Measurements from ENCODE around the gene DDB1. TPM values are rescaled to one million over a fixed set of nuclear protein-coding genes. Genes with fewer than 3 reads are reported as not detected.

The DDB1 gene
- polyA plus RNA-seq, 1 of the 3 experiments (the other 2 are of a cell fraction): 170 TPM

- TF ChIP-seq CTCF (IDR thresholded peaks at IDR 0.05) (no peak), FOXJ3 (CRISPR knock-in tag; IDR thresholded peaks at IDR 0.05) (no peak), MAX (IDR thresholded peaks at IDR 0.05; ENCODE audit: low read depth) (no peak), GATA2 (CRISPR knock-in tag; IDR thresholded peaks at IDR 0.05) (no peak), CHD2 (IDR thresholded peaks at IDR 0.05; ENCODE audit: low read length, partially characterized antibody) (no peak), RFX5 (IDR thresholded peaks at IDR 0.05; ENCODE audit: low read length) (no peak), YY1 (IDR thresholded peaks at IDR 0.05; ENCODE audit: low read depth) (no peak), RCOR1 (IDR thresholded peaks at IDR 0.05; ENCODE audit: low read length) (no peak), FOXM1 (IDR thresholded peaks at IDR 0.05; ENCODE audit: low read depth) (no peak), NFIC (IDR thresholded peaks at IDR 0.05; ENCODE audit: borderline replicate concordance) (no peak), GABPA (IDR thresholded peaks at IDR 0.05; ENCODE audit: low read depth) (no peak), POLR2AphosphoS5 (IDR thresholded peaks at IDR 0.05; ENCODE audit: low read depth, low read length) (no peak), FOSL2 (IDR thresholded peaks at IDR 0.05; ENCODE audit: borderline replicate concordance, low read depth) (no peak), SIN3A (IDR thresholded peaks at IDR 0.05; ENCODE audit: borderline replicate concordance, low read depth, low read length) (no peak), MEF2A (IDR thresholded peaks at IDR 0.05; ENCODE audit: borderline replicate concordance, low read depth) (no peak)
- CTCF ChIA-PET: interaction anchor here (1.2 kb wide), 1 partner anchor 15 kb away, joined by 3 read pairs; no protein-coding TSS in a partner anchor
- no peaks in the 10 kb centered on the region for H3K4me1 ChIP-seq (ENCODE audit: control insufficient read depth in 1 of 2, insufficient read depth in 2 of 2, low read depth in 1 of 2, low read length in 1 of 2)
- H2AFZ ChIP-seq (ENCODE audit: low read depth): no peak overlapping the region
- POLR2A ChIA-PET: interaction anchor here (1.0 kb wide), 1 partner anchor 8 kb away, joined by 3 read pairs; no protein-coding TSS in a partner anchor
- H3K79me2 ChIP-seq (ENCODE audit: insufficient read depth): no peaks in the 10 kb centered on the region
- H4K20me1 ChIP-seq (ENCODE audit: insufficient read depth): no peaks in the 10 kb centered on the region
- 56% methylated on average over 8 of the region's 9 CpGs for WGBS (ENCODE audit: low lambda C conversion rate)
- DNase-seq: no peak
- no peaks in the 10 kb centered on the region for H3K9me3 ChIP-seq
- no peaks in the 10 kb centered on the region for H3K27me3 ChIP-seq (ENCODE audit: insufficient read depth)
- H3K36me3 ChIP-seq (replicated peaks in 1 of 2; ENCODE audit: control insufficient read depth in 1 of 2, insufficient read depth in 2 of 2, low read length in 1 of 2): no peaks in the 10 kb centered on the region
- no peaks in the 10 kb centered on the region for H3F3A ChIP-seq (replicated peaks; ENCODE audit: insufficient read depth)
- no peaks in the 10 kb centered on the region for H3K9me2 ChIP-seq
- no peak overlapping the region for H3K4me2 ChIP-seq
- no peak overlapping the region for H3K4me3 ChIP-seq (ENCODE audit: low read depth in 2 of 2, low read length in 1 of 2)
- no peak overlapping the region for H3K9ac ChIP-seq
- H3K27ac ChIP-seq (ENCODE audit: low read depth in 2 of 2, low read length in 1 of 2): no peak overlapping the region
These were observed 74.4 kb downstream of the DDB1 start for GRCh38 chr11:61258546-61258945.

GRCh38 chr11:61256710-61257482 lies 76.0 kb downstream of the DDB1 start:
- H3F3A ChIP-seq (replicated peaks; ENCODE audit: insufficient read depth): no peaks in the 10 kb centered on the region
- no peak overlapping the region for H3K4me3 ChIP-seq (ENCODE audit: low read depth in 2 of 2, low read length in 1 of 2)
- H3K4me1 ChIP-seq (ENCODE audit: control insufficient read depth in 1 of 2, insufficient read depth in 2 of 2, low read depth in 1 of 2, low read length in 1 of 2): peaks cover 0 to 3% of the 10 kb centered on the region in 2 experiments; a peak in 1 of 4 replicates
- H3K4me2 ChIP-seq: no peak overlapping the region
- no peaks in the 10 kb centered on the region for H3K27me3 ChIP-seq (ENCODE audit: insufficient read depth)
- H3K9me2 ChIP-seq: no peaks in the 10 kb centered on the region
- POLR2A ChIA-PET: interaction anchor here (0.6 kb wide), 1 partner anchor 63 kb away, joined by 3 read pairs; no protein-coding TSS in a partner anchor
- 83% methylated on average over 18 of the region's 18 CpGs for WGBS (ENCODE audit: low lambda C conversion rate)
- H3K9ac ChIP-seq: no peak overlapping the region
- H3K9me3 ChIP-seq: no peaks in the 10 kb centered on the region
- H2AFZ ChIP-seq (ENCODE audit: low read depth): no peak overlapping the region
- CTCF ChIA-PET: interaction anchor here (1.2 to 1.9 kb wide), 4 partner anchors 10 to 260 kb away, joined by 3 to 7 read pairs (median 4); no protein-coding TSS in a partner anchor
- DNase-seq: no peak
- no peaks in the 10 kb centered on the region for H3K36me3 ChIP-seq (replicated peaks in 1 of 2; ENCODE audit: control insufficient read depth in 1 of 2, insufficient read depth in 2 of 2, low read length in 1 of 2)
- no peaks in the 10 kb centered on the region for H3K79me2 ChIP-seq (ENCODE audit: insufficient read depth)
- H4K20me1 ChIP-seq (ENCODE audit: insufficient read depth): no peaks in the 10 kb centered on the region
- no peak overlapping the region for H3K27ac ChIP-seq (ENCODE audit: low read depth in 2 of 2, low read length in 1 of 2)
- TF ChIP-seq CHD2 (IDR thresholded peaks at IDR 0.05; ENCODE audit: low read length, partially characterized antibody) (no peak), TCF12 (IDR thresholded peaks at IDR 0.05) (no peak), MAX (IDR thresholded peaks at IDR 0.05; ENCODE audit: low read depth) (no peak), POLR2AphosphoS5 (IDR thresholded peaks at IDR 0.05; ENCODE audit: low read depth, low read length) (no peak), CTCF (IDR thresholded peaks at IDR 0.05) (no peak), RXRA (IDR thresholded peaks at IDR 0.05; ENCODE audit: borderline replicate concordance, low read depth) (no peak), SMC3 (IDR thresholded peaks at IDR 0.05; ENCODE audit: low read depth, low read length) (no peak), TEAD4 (IDR thresholded peaks at IDR 0.05; ENCODE audit: borderline replicate concordance, insufficient read depth) (no peak), FOXM1 (IDR thresholded peaks at IDR 0.05; ENCODE audit: low read depth) (no peak), PBX3 (IDR thresholded peaks at IDR 0.05) (no peak)

All from SK-N-SH (cell line).